ENCODE measurements around the gene TBC1D22B.

DNA sequence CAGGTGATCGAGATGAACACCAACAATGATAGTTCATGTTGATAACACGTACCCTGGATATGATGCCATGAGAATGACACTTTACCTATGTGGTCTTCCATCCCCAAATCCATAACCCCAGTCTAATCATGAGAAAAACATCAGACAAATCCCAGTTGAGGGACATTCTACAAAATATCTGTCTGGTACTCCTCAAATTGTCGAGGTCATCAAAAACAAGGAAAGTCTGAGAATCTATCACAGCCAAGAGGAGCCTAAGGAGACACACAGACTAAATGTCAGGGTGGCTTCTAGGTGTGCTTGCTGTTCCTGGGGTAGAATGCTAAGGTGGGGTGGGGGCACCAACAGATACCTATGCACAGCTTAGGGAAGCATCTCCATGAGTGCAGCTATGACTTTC, 93.5 kb downstream of the TBC1D22B start:
- TF ChIP-seq CTCF (IDR thresholded peaks at IDR 0.05) (no peak), POLR2A (IDR thresholded peaks at IDR 0.05) (no peak)
